CD4-positive, alpha-beta T cell treated with Interleukin-17A for 1 hour (primary cell): Measurements from ENCODE around the gene UBE2J2.

Experiments used
- DNase-seq: peaks from one replicate; pipeline ENCODE4 v3.0.0-alpha.2; 2020

UBE2J2 gene

DNA sequence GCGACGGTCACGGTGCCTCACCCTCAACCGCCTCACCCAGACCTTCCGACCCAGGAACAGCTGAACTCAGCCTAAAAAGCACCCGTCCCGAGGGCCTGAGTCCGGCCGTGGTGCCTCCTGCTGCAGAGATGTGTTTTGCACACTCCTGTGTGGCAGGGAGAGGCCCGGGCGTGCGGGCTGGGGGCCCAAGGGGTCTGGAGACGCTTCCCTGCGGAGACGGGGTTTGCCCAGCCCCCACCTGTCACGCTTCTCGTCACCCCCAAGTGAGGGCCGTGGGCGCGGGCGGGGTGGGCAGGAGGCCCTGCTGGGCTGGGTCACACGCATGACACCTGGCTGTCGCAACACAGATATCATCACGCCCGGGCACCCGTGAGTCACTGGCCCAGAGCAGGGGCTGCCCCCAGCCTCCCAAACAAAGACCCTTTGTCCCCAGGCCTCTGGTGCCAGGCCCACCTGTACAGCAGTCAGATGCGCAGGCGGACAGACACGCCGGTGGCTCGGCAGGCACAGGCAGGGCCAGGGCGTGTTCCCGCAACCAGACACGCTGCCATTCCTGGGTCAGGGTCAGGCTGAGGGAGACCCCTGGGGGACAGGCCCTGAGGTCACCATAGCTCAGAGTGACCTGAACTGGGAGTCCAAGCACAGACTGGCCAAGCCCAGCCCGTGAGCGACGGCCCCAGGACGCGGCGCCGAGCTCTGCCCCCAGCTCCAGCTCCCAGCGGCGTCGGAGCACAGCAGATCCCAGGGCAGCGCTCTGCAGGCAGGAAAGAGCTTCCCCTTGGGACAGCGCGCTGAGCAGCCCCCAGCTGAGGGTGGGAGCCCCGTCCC is 35.6 kb downstream of the UBE2J2 start:
- no peak for DNase-seq

DNA sequence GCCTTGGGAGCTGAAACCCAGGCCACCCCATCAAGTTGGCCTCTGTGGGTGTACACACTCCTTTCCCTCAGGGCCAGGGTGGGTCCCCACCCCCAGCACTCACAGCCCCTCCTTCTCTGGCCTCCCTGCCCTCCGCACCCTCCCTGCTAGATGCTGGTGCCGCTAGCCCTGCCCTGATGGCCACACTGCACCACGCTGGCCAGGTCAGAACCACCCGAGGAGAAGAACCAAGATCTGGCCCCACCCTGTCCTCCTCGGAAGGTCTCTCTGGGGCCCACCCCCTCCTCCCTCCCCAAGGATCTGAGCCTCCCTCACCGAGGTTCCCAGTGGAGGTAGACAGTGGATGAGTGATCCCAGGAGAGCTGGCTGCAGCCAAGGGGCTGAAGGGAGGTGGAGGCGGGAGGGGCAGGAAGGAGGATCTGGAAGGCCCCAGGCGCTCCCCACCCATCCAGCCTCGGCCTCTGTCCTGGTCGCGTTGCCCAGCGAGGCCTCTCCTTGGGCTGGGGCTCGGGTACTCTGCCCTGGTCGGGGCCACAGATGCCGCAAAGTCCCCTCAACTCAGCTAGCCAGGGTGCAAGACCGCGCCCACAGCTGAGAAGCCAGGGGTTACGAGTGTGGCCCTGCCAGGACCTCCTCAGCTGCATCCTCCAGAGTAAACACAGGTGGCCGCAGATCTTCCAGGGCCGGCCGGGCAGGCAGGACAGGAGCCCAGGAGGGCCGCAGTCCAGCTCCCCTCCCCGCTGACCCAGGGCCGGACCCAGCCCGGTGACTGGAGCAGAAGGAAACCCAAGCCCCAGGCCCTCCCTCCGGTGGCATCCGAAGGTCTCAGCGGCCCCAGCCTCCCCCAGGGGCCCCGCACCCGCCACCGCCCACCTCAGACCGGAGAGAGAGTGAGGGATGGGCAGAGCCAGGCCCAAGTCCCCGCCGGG is 36.4 kb downstream of the UBE2J2 start:
- DNase-seq = no peak

GRCh38 chr1:1236176-1236763 is 37.4 kb downstream of the UBE2J2 start:
- DNase-seq = no peak

DNA sequence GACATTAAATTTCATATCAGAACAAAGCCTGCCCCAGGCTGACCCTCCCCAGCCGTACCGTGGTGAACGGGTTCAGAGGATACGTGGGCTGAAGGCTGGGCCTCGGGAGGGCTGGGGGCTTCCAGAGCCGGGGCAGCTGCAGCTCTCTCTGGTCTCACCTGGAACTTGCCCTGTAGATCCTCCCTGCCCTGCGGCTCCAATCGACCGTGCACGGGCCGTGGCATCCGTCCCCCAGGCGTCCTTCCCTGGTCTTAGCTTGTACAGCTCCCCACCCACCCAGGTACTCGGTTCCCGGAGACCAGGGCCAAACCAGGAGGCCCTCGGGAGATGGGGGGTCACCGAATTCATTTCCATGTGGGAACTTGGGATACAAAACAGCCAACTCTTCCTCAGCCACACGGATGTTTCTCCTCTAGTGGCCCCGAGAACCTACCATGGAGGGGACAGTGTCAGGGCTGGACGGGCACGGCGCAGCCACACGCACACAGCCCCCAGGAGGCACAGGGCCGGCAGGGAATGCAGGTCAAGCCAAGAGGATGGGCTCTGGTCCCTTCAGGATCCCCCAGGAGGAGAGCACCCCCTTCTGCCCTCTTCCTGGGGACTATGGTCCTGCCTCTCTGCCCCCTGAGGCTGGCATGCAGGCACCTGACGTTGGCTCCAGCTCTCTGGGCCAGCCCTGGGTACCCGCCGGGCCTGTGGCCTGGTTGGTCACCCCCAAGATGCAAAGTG is 38.5 kb downstream of the UBE2J2 start:
- no peak for DNase-seq

GRCh38 chr1:1234180-1234808 is 39.4 kb downstream of the UBE2J2 start:
- DNase-seq = no peak

DNA sequence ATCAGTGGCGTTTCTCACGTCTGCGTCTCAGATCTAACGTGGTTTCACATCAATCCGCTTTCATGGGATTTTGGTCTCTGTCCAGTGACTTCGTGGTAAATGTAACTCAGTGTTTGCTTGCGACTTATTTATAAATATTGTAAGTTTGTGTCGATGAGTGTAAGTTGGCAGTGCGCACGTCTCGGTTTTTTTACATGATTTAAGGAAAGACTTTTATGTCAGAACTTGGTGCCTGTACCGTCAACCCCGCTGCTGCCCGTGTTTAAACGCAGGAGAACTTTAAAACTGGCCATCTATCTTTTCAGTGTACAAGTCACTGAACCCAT is 40.1 kb downstream of the UBE2J2 start:
- no peak for DNase-seq

- DNase-seq = no peak
Measured at GRCh38 chr1:1232796-1233566, 40.7 kb downstream of the UBE2J2 start.

- no peak for DNase-seq
Measured at GRCh38 chr1:1232208-1232795, 41.4 kb downstream of the UBE2J2 start, which contains the start of gene B3GALT6. TSS of gene B3GALT6 (plus strand) at chr1:1232237. CDS start at chr1:1232279, 42 bp downstream.

- DNase-seq = peak; percentile 97
Measured at GRCh38 chr1:1231400-1232207, 42.0 kb downstream of the UBE2J2 start, which contains the start of gene SDF4. TSS of gene SDF4 (minus strand) at chr1:1232001. CDS start at chr1:1228772, 3,229 bp downstream.

DNA sequence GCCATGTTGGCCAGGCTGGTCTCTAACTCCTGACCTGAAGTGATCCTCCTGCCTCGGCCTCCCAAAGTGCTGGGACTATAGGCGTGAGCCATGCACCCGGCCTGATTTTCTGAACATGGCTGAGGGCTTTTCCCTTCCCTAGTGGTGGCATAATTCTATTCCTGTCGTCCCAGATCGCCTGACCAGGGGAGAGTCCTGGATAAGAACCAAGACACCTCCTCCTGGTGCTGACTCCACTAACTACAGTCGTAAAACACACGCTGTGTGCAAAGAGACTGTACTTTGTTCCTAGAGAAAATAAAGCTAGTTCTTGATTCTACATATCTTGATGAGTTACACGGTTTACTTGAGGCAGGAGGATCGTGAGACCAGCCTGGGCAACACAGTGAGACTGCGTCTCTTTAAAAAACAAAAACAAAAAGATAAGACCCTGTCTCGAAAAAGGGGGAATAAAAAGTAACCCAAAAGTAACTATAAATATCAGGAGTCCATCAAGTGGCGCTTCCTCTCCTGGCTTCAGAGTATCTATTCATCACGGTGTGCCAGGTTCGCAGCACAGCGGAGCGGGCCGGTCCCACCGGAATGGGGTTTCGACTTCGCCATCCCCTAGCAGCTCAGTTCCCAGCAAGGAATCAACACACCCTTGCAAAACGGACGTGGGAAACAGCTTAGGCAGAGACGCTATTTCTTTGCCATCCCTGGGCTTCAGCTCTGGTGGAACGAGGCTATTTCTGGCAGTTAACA is 42.8 kb downstream of the UBE2J2 start:
- no peak for DNase-seq

GRCh38 chr1:1229770-1230169 is 43.9 kb downstream of the UBE2J2 start:
- no peak for DNase-seq

GRCh38 chr1:1228596-1229321 is 44.9 kb downstream of the UBE2J2 start:
- no peak for DNase-seq

- DNase-seq = no peak
Measured at GRCh38 chr1:1228187-1228586, 45.5 kb downstream of the UBE2J2 start.

- no peak for DNase-seq
Measured at GRCh38 chr1:1227386-1227785, 46.3 kb downstream of the UBE2J2 start.

DNA sequence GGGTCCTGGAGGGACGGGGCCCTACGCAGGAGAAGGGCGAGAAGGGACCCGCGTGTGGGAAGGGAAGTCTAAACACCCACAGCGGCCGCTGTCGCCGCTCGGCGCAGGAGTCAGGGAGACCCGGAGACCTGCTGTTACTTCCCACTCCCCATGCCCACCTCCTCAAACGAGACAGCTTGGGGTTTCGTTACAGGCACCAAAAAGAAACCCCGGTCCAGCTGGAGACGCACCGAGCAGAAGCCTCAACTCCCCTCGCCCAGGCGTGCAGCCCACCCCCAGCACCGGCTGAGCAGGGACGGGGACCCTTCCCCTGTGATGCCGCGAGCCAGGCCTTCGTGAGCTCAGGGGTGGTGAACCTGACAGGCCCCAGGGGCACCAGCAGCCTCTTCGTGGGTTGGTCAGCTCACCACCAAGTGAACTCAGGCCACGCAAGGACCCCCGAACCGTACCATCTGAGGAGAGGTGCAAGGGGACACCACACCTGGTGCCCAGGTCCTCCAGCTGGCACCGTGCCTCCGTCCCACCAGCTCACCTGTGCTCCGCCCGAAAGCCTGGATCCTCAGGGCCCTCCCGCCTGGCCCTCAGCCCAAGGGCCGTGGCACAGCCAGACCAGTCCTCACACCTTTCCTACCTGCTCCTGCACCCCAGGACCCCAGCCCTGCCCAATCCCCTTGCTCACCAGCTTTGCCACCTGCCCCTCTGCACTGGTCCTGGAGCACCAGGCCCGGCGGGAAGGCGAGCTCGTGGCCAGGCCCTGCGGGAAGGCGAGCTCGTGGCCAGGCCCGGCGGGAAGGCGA is 46.9 kb downstream of the UBE2J2 start:
- DNase-seq = no peak

DNA sequence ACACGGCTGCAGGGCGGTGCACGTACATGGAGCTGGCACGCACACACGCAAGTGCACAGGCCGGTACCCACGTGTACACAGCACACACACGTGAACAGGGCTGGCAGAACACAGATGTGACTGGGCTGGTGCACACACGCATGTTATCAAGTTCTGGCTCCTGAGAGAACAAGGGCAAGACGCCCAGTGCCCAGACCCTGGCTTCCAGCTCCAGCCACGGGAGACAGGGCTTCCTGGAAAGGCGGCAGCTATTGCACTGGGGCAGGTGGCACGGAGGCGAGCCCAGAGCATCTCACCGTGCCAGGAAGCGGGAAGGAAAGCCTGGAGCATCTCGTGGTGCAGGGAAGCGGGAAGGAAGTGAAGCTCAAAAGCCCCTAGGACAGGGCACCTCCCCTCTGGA is 47.7 kb downstream of the UBE2J2 start:
- no peak for DNase-seq

GRCh38 chr1:1225238-1225845 is 48.3 kb downstream of the UBE2J2 start:
- DNase-seq = no peak
